ENCODE data around the gene PSEN2. TPM values are rescaled to one million over a fixed set of nuclear protein-coding genes. Genes with fewer than 3 reads are reported as not detected.

PSEN2 gene
- total RNA-seq, 6 donors from 2014 or later: 31.2 to 70.9 (median 37.6) TPM

- H3K27ac ChIP-seq: no peak overlapping the region
- H3K4me1 ChIP-seq: no peaks in the 10 kb centered on the region
- WGBS, 2 donors: 70 to 82% methylated on average over 5 of the region's 5 CpGs
- TF ChIP-seq POLR2AphosphoS5 (IDR thresholded peaks at IDR 0.05) (no peak), POLR2A (IDR thresholded peaks at IDR 0.05) (no peak), CTCF (IDR thresholded peaks at IDR 0.05) (no peak), EP300 (IDR thresholded peaks at IDR 0.05) (no peak)
- ATAC-seq (ENCODE audit: low FRiP score in 2 of 2) (peak in 1 of 2 donors; percentile 57), DNase-seq (no peak)
- H3K36me3 ChIP-seq: no peaks in the 10 kb centered on the region
- H3K27me3 ChIP-seq: no peaks in the 10 kb centered on the region
- no peak overlapping the region for H3K4me3 ChIP-seq
- H3K9me3 ChIP-seq: no peaks in the 10 kb centered on the region
These were observed 7.0 kb upstream of the PSEN2 start for GRCh38 chr1:226863446-226863845.

- ATAC-seq (ENCODE audit: low FRiP score in 2 of 2): no peak
- Histone ChIP-seq H3K4me3 (no peak overlapping the region), H3K36me3 (no peaks in the 10 kb centered on the region), H3K27ac (no peak overlapping the region), H3K27me3 (no peaks in the 10 kb centered on the region), H3K9me3 (no peaks in the 10 kb centered on the region), H3K4me1 (no peaks in the 10 kb centered on the region)
- DNase-seq: no peak
- no peak for TF ChIP-seq POLR2A (IDR thresholded peaks at IDR 0.05)
- TF ChIP-seq CTCF (IDR thresholded peaks at IDR 0.05): no peak
- no peak for TF ChIP-seq POLR2AphosphoS5 (IDR thresholded peaks at IDR 0.05)
- WGBS, 2 donors: 99 to 100% methylated on average over 4 of the region's 4 CpGs
These were observed 6.1 kb upstream of the PSEN2 start for GRCh38 chr1:226864311-226864710.

GRCh38 chr1:226865590-226865989 is 4.8 kb upstream of the PSEN2 start:
- TF ChIP-seq EP300 (IDR thresholded peaks at IDR 0.05): no peak
- TF ChIP-seq CTCF (IDR thresholded peaks at IDR 0.05): no peak
- TF ChIP-seq POLR2AphosphoS5 (IDR thresholded peaks at IDR 0.05): no peak
- TF ChIP-seq POLR2A (IDR thresholded peaks at IDR 0.05): no peak
- H3K27ac ChIP-seq: no peak overlapping the region
- no peaks in the 10 kb centered on the region for H3K36me3 ChIP-seq
- ATAC-seq (ENCODE audit: low FRiP score in 2 of 2): no peak
- 75 to 83% methylated on average over 4 of the region's 4 CpGs for WGBS, 2 donors
- H3K4me3 ChIP-seq: no peak overlapping the region
- peaks cover 0 to 5% (median 0%) of the 10 kb centered on the region in 4 donors for H3K4me1 ChIP-seq
- no peaks in the 10 kb centered on the region for H3K9me3 ChIP-seq
- no peak for DNase-seq
- no peaks in the 10 kb centered on the region for H3K27me3 ChIP-seq

DNA sequence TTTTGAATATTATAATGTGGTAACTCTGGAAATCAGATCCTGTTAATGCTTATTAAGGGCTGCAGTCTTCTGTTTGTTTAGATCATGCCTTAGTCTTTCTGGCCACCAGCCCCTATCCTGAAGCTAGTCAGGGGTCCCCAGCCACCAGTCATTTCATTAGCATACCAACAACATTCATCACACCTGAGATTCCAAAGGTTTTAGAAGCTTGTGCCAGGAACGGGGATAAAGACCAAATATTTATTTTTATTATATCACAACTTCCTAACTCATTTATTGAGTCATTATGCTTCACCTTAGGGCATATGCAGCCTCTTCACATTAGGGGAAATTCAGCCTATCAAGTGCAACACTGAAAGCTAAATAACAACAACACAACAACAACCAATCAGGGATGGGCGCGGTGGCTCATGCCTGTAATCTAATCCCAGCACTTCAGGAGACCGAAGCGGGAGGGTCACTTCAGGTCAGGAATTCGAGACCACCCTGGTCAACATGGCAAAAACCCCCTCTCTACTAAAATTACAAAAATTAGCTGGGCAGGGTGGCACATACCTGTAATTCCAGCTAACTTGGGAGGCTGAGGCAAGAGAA is 2.9 kb upstream of the PSEN2 start:
- H3K4me1 ChIP-seq: peaks cover 12 to 23% (median 16%) of the 10 kb centered on the region in 4 donors
- no peaks in the 10 kb centered on the region for H3K27me3 ChIP-seq
- no peak for TF ChIP-seq POLR2A (IDR thresholded peaks at IDR 0.05)
- TF ChIP-seq EP300 (IDR thresholded peaks at IDR 0.05): no peak
- TF ChIP-seq CTCF (IDR thresholded peaks at IDR 0.05): no peak
- no peak for TF ChIP-seq POLR2AphosphoS5 (IDR thresholded peaks at IDR 0.05)

DNA sequence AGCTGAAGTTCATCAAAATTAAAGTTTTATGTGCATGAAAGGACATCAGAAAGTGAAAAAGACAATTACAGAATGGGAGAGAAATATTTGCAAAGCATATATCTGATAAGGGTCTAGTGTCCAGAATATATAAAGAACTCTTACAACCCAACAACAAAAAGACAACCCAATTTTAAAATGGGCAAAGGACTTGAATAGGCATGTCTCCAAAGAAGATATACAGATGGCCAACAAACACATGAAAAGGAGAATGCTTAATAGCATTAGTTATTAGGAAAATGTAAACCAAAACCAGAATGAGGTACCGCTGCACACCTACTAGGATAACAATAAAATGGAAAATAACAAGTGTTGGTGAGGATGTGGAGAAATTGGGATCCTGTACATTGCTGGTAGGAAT is 1.7 kb upstream of the PSEN2 start:
- Histone ChIP-seq H3K4me1 (peaks cover 16 to 23% (median 17%) of the 10 kb centered on the region in 4 donors), H3K27me3 (no peaks in the 10 kb centered on the region), H3K4me3 (no peak overlapping the region), H3K36me3 (no peaks in the 10 kb centered on the region), H3K27ac (no peak overlapping the region), H3K9me3 (no peaks in the 10 kb centered on the region)
- WGBS, 2 donors: 93 to 100% methylated on average over 1 of the region's 1 CpG
- DNase-seq: no peak
- TF ChIP-seq POLR2A (IDR thresholded peaks at IDR 0.05): no peak
- no peak for TF ChIP-seq EP300 (IDR thresholded peaks at IDR 0.05)
- no peak for TF ChIP-seq POLR2AphosphoS5 (IDR thresholded peaks at IDR 0.05)
- TF ChIP-seq CTCF (IDR thresholded peaks at IDR 0.05): no peak
- ATAC-seq (ENCODE audit: low FRiP score in 2 of 2): no peak

More for the DNA sequence above, 2.9 kb upstream of the PSEN2 start:
- no peaks in the 10 kb centered on the region for H3K9me3 ChIP-seq
- no peak overlapping the region for H3K4me3 ChIP-seq
- ATAC-seq (ENCODE audit: low FRiP score in 2 of 2): no peak
- no peak for DNase-seq
- no peak overlapping the region for H3K27ac ChIP-seq
- 82 to 85% methylated on average over 6 of the region's 6 CpGs for WGBS, 2 donors
- no peaks in the 10 kb centered on the region for H3K36me3 ChIP-seq

Measured in upper lobe of left lung (tissue), 6 donors.